Brain microvascular endothelial cell (primary cell): Measurements from ENCODE around the gene RPL36A.

Source experiments
- DNase-seq: peaks from one replicate; pipeline ENCODE4 v3.0.0-alpha.2; 2020
- H3K27ac ChIP-seq: fragments of 250-450 bp; sonication (Bioruptor Pico); 2 replicates; pipeline ENCODE4 v1.5.1; 2020; ENCODE audit warnings: mild to moderate bottlenecking, moderate library complexity
- H3K27me3 ChIP-seq: fragments of 250-450 bp; sonication (Bioruptor Pico); replicated peaks from 2 replicates; pipeline ENCODE4 v1.5.1; 2020; ENCODE audit warnings: mild to moderate bottlenecking
- H3K36me3 ChIP-seq: fragments of 250-450 bp; sonication (Bioruptor Pico); replicated peaks from 2 replicates; pipeline ENCODE4 v1.5.1; 2020; ENCODE audit warnings: mild to moderate bottlenecking
- H3K4me3 ChIP-seq: 2 replicates; pipeline ENCODE4 v1.5.1; 2011; ENCODE audit warnings: low read depth, mild to moderate bottlenecking, control low read depth, low read length, moderate library complexity
- CTCF ChIP-seq: IDR thresholded peaks from 2 replicates; pipeline ENCODE4 v1.5.1; 2011; ENCODE audit warnings: low read depth, mild to moderate bottlenecking, moderate library complexity, low read length, control low read depth, inconsistent platforms; ENCODE audit errors: missing control alignments
- in situ Hi-C: cut with HindIII; loops from 2 replicates; pipeline ENCODE4 v1.10.0; 2017; ENCODE audit warnings: low sequenced_read_pairs, low pct_ligation_motif_present

Gene RPL36A

GRCh38 chrX:101369687-101370086, 21.1 kb upstream of the RPL36A start:
- Histone ChIP-seq H3K27ac (no peak overlapping the region), H3K36me3 (no peaks in the 10 kb centered on the region), H3K4me3 (no peak overlapping the region), H3K27me3 (no peaks in the 10 kb centered on the region)
- in situ Hi-C loops = no loop called here
- no peak for TF ChIP-seq CTCF
- DNase-seq = no peak

GRCh38 chrX:101370888-101371504, 19.8 kb upstream of the RPL36A start:
- no peak for TF ChIP-seq CTCF
- no peak overlapping the region for H3K4me3 ChIP-seq
- H3K36me3 ChIP-seq = no peaks in the 10 kb centered on the region
- no peak for DNase-seq
- no peaks in the 10 kb centered on the region for H3K27me3 ChIP-seq
- in situ Hi-C loops = no loop called here
- H3K27ac ChIP-seq = no peak overlapping the region

- Histone ChIP-seq H3K27me3 (no peaks in the 10 kb centered on the region), H3K4me3 (no peak overlapping the region), H3K36me3 (no peaks in the 10 kb centered on the region), H3K27ac (no peak overlapping the region)
- no peak for DNase-seq
- in situ Hi-C loops = no loop called here
- no peak for TF ChIP-seq CTCF
Observed at GRCh38 chrX:101377547-101377946, 13.3 kb upstream of the RPL36A start.

- in situ Hi-C loops = no loop called here
- no peak overlapping the region for H3K4me3 ChIP-seq
- no peaks in the 10 kb centered on the region for H3K27me3 ChIP-seq
- TF ChIP-seq CTCF = no peak
- H3K36me3 ChIP-seq = no peaks in the 10 kb centered on the region
- H3K27ac ChIP-seq = no peak overlapping the region
- DNase-seq = no peak
Observed at GRCh38 chrX:101383679-101384205, 7.1 kb upstream of the RPL36A start.

GRCh38 chrX:101385026-101385684, 5.7 kb upstream of the RPL36A start:
- Histone ChIP-seq H3K27ac (no peak overlapping the region), H3K36me3 (no peaks in the 10 kb centered on the region), H3K27me3 (no peaks in the 10 kb centered on the region), H3K4me3 (no peak overlapping the region)
- no peak for DNase-seq
- in situ Hi-C loops = no loop called here
- no peak for TF ChIP-seq CTCF
